ENCODE measurements around the gene CHPF2.

Gene CHPF2

DNA sequence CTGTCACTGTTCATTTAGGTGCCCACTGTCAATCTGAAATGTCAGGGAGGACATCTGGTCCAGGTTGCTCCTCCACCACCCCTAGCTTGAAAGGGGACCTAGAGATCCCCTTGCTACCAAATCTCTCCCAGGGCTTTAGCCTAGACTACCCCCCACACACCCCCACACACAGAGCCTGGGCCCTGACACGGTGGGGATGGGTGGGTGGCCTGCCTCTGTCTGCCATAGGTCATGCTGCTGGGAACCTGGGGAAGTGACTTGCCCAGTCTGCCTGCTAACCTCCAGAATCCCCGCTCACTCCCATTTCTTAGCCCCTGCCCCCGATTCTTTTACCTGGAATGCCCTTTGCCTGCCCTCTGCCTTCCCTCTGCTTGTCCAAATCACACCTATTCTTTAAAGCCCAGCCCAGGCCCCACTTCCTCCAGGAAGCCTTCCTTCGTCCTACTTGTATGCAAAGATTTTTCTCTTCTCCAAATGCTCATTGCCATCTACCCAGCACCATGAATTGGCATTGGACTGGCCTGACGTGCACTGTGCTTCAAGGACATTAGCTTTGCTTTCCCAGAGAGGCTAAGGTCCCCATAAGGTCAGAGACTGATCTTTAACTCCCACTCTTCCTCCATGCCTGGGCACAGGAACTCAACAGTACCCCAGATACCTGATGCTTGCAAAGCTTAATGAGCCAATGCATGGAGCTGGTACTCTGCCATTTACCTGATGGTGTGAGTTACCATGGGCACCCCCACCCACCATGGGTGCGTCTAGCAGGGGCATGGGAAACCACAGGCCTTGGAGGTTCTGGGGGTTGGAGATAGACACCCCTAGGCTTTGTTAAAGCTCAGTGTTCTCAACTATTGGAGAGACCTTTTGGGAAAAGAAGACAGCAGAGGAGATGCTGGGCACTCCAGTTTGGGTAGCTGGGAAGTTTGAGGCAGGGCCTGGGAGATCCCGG lies 18.2 kb downstream of the CHPF2 start:
- H3K27ac ChIP-seq (ENCODE audit: extremely low read depth, low read depth, low read length) = no peak overlapping the region
- ChIA-PET POLR2A (interaction anchor here (0.6 to 1.4 kb wide), 5 partner anchors 9 to 1367 kb away, joined by 3 to 4 read pairs (median 4); partner anchors contain the start of gene ABCF2), CTCF (interaction anchor here (0.7 to 0.8 kb wide), 2 partner anchors 14 to 232 kb away, joined by 3 read pairs; no protein-coding TSS in a partner anchor)
- H3K36me3 ChIP-seq (ENCODE audit: control insufficient read depth in 2 of 2, insufficient read depth in 1 of 2, low read length in 2 of 2) = no peaks in the 10 kb centered on the region
- H3K4me3 ChIP-seq (ENCODE audit: low read depth, low read length) = no peak overlapping the region
- TF ChIP-seq, protein P1, sequence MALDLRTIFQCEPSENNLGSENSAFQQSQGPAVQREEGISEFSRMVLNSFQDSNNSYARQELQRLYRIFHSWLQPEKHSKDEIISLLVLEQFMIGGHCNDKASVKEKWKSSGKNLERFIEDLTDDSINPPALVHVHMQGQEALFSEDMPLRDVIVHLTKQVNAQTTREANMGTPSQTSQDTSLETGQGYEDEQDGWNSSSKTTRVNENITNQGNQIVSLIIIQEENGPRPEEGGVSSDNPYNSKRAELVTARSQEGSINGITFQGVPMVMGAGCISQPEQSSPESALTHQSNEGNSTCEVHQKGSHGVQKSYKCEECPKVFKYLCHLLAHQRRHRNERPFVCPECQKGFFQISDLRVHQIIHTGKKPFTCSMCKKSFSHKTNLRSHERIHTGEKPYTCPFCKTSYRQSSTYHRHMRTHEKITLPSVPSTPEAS (tag by site-specific recombination; IDR thresholded peaks at IDR 0.05) = no peak
- TF ChIP-seq ZFHX2 (tag by site-specific recombination; conservative IDR thresholded peaks at IDR 0.05) (peak; percentile 39), ZNF677 (tag by site-specific recombination; IDR thresholded peaks at IDR 0.05) (no peak), ZNF768 (tag by site-specific recombination; IDR thresholded peaks at IDR 0.05) (no peak), GLIS1 (tag by site-specific recombination; IDR thresholded peaks at IDR 0.05) (peak; percentile 88), EGR2 (tag by site-specific recombination; IDR thresholded peaks at IDR 0.05; ENCODE audit: low read depth) (peak; percentile 53), ZBTB7A (tag by site-specific recombination; IDR thresholded peaks at IDR 0.05; ENCODE audit: low read depth) (no peak)
- TF ChIP-seq, protein P2, sequence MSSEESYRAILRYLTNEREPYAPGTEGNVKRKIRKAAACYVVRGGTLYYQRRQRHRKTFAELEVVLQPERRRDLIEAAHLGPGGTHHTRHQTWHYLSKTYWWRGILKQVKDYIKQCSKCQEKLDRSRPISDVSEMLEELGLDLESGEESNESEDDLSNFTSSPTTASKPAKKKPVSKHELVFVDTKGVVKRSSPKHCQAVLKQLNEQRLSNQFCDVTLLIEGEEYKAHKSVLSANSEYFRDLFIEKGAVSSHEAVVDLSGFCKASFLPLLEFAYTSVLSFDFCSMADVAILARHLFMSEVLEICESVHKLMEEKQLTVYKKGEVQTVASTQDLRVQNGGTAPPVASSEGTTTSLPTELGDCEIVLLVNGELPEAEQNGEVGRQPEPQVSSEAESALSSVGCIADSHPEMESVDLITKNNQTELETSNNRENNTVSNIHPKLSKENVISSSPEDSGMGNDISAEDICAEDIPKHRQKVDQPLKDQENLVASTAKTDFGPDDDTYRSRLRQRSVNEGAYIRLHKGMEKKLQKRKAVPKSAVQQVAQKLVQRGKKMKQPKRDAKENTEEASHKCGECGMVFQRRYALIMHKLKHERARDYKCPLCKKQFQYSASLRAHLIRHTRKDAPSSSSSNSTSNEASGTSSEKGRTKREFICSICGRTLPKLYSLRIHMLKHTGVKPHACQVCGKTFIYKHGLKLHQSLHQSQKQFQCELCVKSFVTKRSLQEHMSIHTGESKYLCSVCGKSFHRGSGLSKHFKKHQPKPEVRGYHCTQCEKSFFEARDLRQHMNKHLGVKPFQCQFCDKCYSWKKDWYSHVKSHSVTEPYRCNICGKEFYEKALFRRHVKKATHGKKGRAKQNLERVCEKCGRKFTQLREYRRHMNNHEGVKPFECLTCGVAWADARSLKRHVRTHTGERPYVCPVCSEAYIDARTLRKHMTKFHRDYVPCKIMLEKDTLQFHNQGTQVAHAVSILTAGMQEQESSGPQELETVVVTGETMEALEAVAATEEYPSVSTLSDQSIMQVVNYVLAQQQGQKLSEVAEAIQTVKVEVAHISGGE (tag by site-specific recombination; conservative IDR thresholded peaks at IDR 0.05; ENCODE audit: low read depth) = no peak
- H3K9me3 ChIP-seq (ENCODE audit: control insufficient read depth, insufficient read depth, low read depth, low read length) = no peaks in the 10 kb centered on the region
- peaks cover 3% of the 10 kb centered on the region; the same call in 1 of the 2 replicates for H3K4me1 ChIP-seq (ENCODE audit: control insufficient read depth, insufficient read depth, low read length)

DNA sequence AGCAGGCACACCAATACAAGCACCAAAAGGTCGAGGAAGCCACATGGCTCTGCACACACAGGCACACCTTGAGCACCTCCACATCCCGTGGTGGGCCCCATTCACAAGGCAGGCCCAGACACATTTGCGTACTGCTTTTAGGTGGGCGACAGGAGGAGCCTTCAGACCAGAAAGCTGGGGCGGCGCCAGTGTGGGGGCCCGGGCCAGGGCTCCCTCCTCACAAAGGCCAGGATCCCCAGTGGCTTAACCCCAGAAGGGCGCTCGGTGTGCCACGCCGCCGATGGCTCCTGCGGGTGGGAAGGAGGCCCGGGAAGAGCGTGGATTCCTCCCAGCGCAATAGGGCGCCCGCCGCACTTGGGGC lies 19.0 kb downstream of the CHPF2 start:
- ChIA-PET POLR2A (interaction anchor here (0.8 to 1.4 kb wide), 4 partner anchors 8 to 26 kb away, joined by 4 to 6 read pairs (median 4); partner anchors contain the start of genes ABCF2 and CHPF2), CTCF (interaction anchor here (0.5 to 1.1 kb wide), 4 partner anchors 9 to 233 kb away, joined by 3 to 4 read pairs (median 3); no protein-coding TSS in a partner anchor)
- H3K4me1 ChIP-seq (ENCODE audit: control insufficient read depth, insufficient read depth, low read length) = peaks cover 3% of the 10 kb centered on the region; the same call in 1 of the 2 replicates
- H3K36me3 ChIP-seq (ENCODE audit: control insufficient read depth in 2 of 2, insufficient read depth in 1 of 2, low read length in 2 of 2) = no peaks in the 10 kb centered on the region
- peak overlapping the region; percentile 49 for H3K4me3 ChIP-seq (ENCODE audit: low read depth, low read length)
- no peaks in the 10 kb centered on the region for H3K9me3 ChIP-seq (ENCODE audit: control insufficient read depth, insufficient read depth, low read depth, low read length)
- H3K27ac ChIP-seq (ENCODE audit: extremely low read depth, low read depth, low read length) = peak overlapping the region; percentile 62; the same call in 1 of the 2 replicates
- TF ChIP-seq ZFP69B (tag by site-specific recombination; IDR thresholded peaks at IDR 0.05) = peak; percentile 97
- TF ChIP-seq GLIS2 (tag by site-specific recombination; IDR thresholded peaks at IDR 0.05) = peak; percentile 27; the same call in 1 of the 2 replicates
- TF ChIP-seq, protein P3, sequence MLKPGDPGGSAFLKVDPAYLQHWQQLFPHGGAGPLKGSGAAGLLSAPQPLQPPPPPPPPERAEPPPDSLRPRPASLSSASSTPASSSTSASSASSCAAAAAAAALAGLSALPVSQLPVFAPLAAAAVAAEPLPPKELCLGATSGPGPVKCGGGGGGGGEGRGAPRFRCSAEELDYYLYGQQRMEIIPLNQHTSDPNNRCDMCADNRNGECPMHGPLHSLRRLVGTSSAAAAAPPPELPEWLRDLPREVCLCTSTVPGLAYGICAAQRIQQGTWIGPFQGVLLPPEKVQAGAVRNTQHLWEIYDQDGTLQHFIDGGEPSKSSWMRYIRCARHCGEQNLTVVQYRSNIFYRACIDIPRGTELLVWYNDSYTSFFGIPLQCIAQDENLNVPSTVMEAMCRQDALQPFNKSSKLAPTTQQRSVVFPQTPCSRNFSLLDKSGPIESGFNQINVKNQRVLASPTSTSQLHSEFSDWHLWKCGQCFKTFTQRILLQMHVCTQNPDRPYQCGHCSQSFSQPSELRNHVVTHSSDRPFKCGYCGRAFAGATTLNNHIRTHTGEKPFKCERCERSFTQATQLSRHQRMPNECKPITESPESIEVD (tag by site-specific recombination; IDR thresholded peaks at IDR 0.05) = no peak
- no peak for TF ChIP-seq ZNF223 (tag by site-specific recombination; IDR thresholded peaks at IDR 0.05)
- no peak for TF ChIP-seq ZEB2 (tag by site-specific recombination; IDR thresholded peaks at IDR 0.05)
- no peak for TF ChIP-seq ZNF623 (tag by site-specific recombination; IDR thresholded peaks at IDR 0.05)
- peak; percentile 38; the same call in 1 of the 2 replicates for TF ChIP-seq EGR2 (tag by site-specific recombination; IDR thresholded peaks at IDR 0.05; ENCODE audit: low read depth)
- TF ChIP-seq, protein P4, sequence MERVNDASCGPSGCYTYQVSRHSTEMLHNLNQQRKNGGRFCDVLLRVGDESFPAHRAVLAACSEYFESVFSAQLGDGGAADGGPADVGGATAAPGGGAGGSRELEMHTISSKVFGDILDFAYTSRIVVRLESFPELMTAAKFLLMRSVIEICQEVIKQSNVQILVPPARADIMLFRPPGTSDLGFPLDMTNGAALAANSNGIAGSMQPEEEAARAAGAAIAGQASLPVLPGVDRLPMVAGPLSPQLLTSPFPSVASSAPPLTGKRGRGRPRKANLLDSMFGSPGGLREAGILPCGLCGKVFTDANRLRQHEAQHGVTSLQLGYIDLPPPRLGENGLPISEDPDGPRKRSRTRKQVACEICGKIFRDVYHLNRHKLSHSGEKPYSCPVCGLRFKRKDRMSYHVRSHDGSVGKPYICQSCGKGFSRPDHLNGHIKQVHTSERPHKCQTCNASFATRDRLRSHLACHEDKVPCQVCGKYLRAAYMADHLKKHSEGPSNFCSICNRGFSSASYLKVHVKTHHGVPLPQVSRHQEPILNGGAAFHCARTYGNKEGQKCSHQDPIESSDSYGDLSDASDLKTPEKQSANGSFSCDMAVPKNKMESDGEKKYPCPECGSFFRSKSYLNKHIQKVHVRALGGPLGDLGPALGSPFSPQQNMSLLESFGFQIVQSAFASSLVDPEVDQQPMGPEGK (tag by site-specific recombination; IDR thresholded peaks at IDR 0.05) = peak; percentile 44; the same call in 1 of the 2 replicates
- TF ChIP-seq ZNF670 (tag by site-specific recombination; IDR thresholded peaks at IDR 0.05; ENCODE audit: low read depth) = no peak
- TF ChIP-seq PRDM1 (tag by site-specific recombination; IDR thresholded peaks at IDR 0.05) = no peak
- peak; percentile 87 for TF ChIP-seq ZNF335 (tag by site-specific recombination; conservative IDR thresholded peaks at IDR 0.05)
- no peak for TF ChIP-seq ZNF658 (tag by site-specific recombination; IDR thresholded peaks at IDR 0.05)
- TF ChIP-seq ZNF510 (tag by site-specific recombination; IDR thresholded peaks at IDR 0.05; ENCODE audit: insufficient replicate concordance) = no peak
- no peak for TF ChIP-seq ZNF211 (tag by site-specific recombination; IDR thresholded peaks at IDR 0.05; ENCODE audit: low read depth)
- TF ChIP-seq ZNF311 (tag by site-specific recombination; IDR thresholded peaks at IDR 0.05; ENCODE audit: borderline replicate concordance) = no peak; the same call in 1 of the 2 replicates
- TF ChIP-seq ZNF558 (tag by site-specific recombination; IDR thresholded peaks at IDR 0.05) = no peak
- TF ChIP-seq ZBTB8A (tag by site-specific recombination; IDR thresholded peaks at IDR 0.05) = peak; percentile 94
- TF ChIP-seq MYNN (tag by site-specific recombination; IDR thresholded peaks at IDR 0.05; ENCODE audit: borderline replicate concordance) = no peak
